Choroid plexus epithelial cell (primary cell): ENCODE measurements around the gene TCEAL5.
"Not testable (repeated sequence)": the region's sequence is repeated elsewhere in the genome, so short reads cannot be mapped to it uniquely, and the experiment has no call there.

Experiments used
- DNase-seq: peaks from one replicate; pipeline ENCODE4 v3.0.0-alpha.2; 2010; ENCODE audit warnings: low read depth
- H3K4me3 ChIP-seq: 2 replicates; pipeline ENCODE4 v1.5.1; 2011; ENCODE audit warnings: low read depth, mild to moderate bottlenecking, control low read depth, low read length, moderate library complexity
- TF ChIP-seq, protein P1 (sequence below): conservative IDR thresholded peaks from 2 replicates; pipeline ENCODE4 v1.5.1; 2011; ENCODE audit warnings: low read depth, mild to moderate bottlenecking, control low read depth, inconsistent platforms, low read length, moderate library complexity

The TCEAL5 gene

DNA sequence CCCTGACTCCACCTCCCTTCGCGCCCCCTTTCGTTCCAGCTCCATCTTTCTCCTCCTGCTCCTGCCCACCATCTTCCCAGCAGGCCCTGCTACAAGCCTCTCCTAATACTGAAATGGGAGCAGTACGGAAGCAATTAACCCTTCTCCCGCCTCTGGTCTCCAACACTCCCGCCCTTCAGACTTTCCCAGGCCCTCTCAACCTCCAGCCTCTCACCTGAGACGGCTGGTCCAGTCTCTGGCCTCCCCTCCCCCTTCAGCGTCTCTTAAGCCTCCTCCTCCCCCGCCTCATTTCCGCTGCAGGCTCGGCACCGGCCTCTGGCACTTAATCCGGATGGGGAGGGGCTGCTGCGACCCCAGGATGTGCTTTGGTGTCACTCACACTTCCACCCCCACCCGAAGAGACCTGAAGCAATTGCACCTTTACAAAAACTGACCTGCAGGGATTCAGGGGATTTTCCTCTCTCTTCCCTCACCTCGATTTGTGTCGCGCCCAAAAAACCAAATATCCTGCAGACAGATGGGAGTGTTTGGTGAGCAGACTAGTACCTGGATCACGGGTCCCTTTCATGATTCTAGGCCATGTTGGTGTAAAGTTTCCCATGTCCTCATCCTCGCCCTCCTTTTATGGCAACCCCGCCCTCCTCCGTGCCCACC is 22.3 kb downstream of the TCEAL5 start:
- TF ChIP-seq, protein P1, sequence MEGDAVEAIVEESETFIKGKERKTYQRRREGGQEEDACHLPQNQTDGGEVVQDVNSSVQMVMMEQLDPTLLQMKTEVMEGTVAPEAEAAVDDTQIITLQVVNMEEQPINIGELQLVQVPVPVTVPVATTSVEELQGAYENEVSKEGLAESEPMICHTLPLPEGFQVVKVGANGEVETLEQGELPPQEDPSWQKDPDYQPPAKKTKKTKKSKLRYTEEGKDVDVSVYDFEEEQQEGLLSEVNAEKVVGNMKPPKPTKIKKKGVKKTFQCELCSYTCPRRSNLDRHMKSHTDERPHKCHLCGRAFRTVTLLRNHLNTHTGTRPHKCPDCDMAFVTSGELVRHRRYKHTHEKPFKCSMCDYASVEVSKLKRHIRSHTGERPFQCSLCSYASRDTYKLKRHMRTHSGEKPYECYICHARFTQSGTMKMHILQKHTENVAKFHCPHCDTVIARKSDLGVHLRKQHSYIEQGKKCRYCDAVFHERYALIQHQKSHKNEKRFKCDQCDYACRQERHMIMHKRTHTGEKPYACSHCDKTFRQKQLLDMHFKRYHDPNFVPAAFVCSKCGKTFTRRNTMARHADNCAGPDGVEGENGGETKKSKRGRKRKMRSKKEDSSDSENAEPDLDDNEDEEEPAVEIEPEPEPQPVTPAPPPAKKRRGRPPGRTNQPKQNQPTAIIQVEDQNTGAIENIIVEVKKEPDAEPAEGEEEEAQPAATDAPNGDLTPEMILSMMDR, result no peak
- DNase-seq, result peak; percentile 40

DNA sequence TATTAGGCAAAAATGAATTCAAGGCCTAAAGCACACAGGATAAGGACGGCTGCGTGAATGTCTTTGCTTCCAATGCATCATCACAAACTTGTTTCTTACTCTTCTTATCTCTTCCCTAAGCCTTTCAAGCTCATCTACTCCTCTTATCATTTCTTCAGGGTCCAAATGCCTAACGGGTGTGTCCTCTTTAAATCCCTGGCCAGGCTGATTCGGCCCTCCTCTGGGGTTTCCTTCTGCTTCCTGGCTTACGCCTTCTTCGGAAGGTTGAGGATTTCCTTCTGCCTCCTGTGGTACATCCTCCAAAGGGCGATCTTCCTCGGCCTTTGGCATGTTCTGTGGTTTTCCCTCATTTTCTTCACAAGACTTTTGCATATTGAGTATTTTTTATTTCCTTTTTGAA is 22.9 kb downstream of the TCEAL5 start:
- H3K4me3 ChIP-seq, result peak overlapping the region; percentile 72
- TF ChIP-seq, protein P1, result no peak
- peak; percentile 22 for DNase-seq

More for the DNA sequence above, 22.3 kb downstream of the TCEAL5 start:
- peak overlapping the region; percentile 72 for H3K4me3 ChIP-seq

DNA sequence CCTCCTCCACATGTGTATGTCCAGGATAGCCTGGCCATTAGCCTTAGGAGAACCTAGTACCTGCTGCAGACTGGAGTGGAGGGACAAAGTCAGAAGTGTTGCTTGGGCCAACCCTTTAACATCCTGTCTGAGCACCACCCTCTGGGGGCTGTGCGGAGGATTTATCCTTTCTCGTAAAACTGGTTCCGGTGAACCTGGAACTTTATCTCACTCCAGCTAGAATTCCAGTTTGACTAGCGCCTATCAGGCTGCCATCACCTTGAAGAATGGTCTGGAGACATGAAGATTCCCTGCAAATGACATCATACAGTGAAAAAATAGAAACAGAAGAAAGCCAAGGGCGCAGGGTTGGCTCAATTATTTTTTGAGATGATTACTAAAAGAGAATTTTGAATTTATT is 25.6 kb downstream of the TCEAL5 start:
- H3K4me3 ChIP-seq, result no peak overlapping the region
- TF ChIP-seq, protein P1, result no peak
- DNase-seq, result no peak

DNA sequence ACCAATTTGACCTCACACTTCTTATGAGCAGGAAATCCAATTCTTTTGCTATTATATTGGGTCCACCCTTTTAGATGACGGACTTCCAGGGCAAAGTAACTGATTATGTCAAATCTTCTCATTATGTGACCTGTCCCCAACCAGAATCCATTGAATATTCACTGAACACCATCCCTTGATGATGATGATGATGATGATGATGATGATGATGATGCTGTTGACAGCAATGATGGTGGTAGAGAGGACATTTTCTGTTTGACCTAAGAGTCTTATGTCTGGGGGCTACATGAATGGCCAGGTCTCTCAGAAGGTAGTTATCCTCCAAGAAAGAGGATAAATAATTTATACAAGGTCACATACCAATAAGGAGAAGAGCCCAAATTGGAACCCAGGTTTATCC is 26.7 kb downstream of the TCEAL5 start:
- no peak for DNase-seq
- TF ChIP-seq, protein P1, result no peak
- no peak overlapping the region for H3K4me3 ChIP-seq

DNA sequence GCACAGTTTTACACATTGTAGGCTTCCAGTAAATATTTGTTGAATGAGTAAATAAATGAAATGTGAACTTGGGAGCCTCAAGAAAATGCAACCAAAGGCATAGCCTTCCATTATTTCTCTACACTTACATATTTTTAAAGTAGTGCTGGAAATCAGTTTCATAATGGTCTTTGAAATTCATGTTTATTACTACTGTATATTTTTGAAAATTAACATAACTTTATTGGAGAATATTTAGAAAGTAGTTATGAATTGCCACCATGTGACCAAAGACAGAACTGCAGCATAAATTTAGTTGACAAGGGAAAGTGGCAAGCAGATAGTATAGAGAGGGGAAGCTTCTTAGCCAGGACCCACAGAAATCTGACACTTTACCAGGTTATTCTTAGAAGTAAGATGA is 28.0 kb downstream of the TCEAL5 start:
- TF ChIP-seq, protein P1, result peak; percentile 46
- peak; percentile 49 for DNase-seq
- H3K4me3 ChIP-seq, result no peak overlapping the region

DNA sequence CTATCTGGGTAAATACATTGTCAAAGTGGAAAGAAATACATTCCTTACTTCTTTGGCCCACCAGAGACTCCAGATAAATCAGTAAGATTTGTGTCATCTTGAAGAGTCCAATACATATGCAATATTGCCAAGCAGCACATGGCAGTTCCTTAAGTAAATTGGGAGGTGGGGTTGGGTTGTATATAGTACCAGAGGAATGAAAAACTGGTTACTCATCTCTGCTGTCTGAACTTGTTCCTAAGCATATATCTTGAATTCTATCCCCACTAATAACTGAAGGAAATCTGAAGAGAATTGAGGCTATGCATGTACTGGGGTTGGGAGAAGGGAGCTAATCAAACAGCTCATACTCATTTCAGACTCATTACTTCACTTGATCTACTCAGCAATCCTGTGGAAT is 36.4 kb downstream of the TCEAL5 start:
- no peak for DNase-seq
- H3K4me3 ChIP-seq, result no peak overlapping the region
- TF ChIP-seq, protein P1, result no peak

DNA sequence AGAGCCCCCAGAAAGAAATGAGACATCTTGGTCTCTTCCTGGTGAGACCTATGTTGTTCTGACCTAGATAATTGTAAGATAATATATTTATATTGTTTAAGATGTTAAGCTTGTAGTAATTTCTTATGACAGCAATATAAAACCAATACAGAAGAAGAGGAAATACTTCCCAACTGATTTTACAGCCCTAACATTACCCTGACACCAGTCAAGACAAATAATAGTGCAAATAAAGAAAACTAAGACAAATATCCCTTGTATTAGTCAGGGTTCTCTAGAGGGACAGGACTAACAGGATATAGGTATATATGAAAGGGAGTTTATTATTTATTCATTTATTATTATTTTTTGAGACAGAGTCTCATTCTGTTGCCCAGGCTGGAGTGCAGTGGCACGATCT is 40.3 kb downstream of the TCEAL5 start:
- no peak overlapping the region for H3K4me3 ChIP-seq
- TF ChIP-seq, protein P1, result no peak
- no peak for DNase-seq

DNA sequence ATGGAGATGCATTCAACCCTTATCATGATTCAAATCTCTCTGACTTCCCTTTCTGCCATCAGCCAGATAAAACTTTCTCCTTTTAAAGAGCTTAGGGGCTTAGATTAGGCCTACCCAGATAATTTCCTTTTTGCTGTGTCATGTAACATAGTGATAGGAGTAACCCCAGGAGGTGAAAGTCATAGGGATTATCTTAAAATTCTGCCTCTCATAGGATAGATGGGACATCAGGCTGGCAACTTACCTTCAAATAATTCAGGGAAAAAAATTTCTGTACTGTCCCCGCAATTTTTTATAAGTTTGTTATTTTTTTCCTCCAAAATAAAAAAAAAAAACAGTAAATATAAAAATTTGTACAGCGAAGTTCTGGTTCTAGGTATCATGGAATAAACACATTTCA is 40.9 kb downstream of the TCEAL5 start:
- DNase-seq, H3K4me3 ChIP-seq: not testable (repeated sequence)
